H1 (cell line): Measurements from ENCODE around the gene CYP2W1. TPM values are rescaled to one million over a fixed set of nuclear protein-coding genes. Genes with fewer than 3 reads are reported as not detected.

ENCODE experiments used
- CTCF ChIA-PET: fragments of 300-600 bp; sonication (Branson Sonifier 250); formaldehyde crosslinking; loops from one replicate; lab custom pipeline; 2021; ENCODE audit not compliant: partially characterized antibody; lab: Charles Lee
- POLR2A ChIA-PET: fragments of 300-600 bp; sonication (Branson Sonifier 250); formaldehyde crosslinking; loops from one replicate; lab custom pipeline; 2021; ENCODE audit warnings: inconsistent platforms; ENCODE audit not compliant: partially characterized antibody; lab: Charles Lee
- DNase-seq, 2 experiments: peaks; one replicate each; pipeline versions ENCODE4 v3.0.0 to v3.0.0-alpha.2; 2010 to 2022; ENCODE audit warnings: low spot score in 2 of 2, low read depth in 1 of 2, mixed read lengths in 1 of 2
- FAIRE-seq: peaks from 2 replicates; lab custom pipeline; 2011; peaks lifted over from hg19 to GRCh38; lab: Jason Lieb, UNC
- H2AFZ ChIP-seq: 2 replicates; pipeline ENCODE4 v1.8.1; 2012; ENCODE audit warnings: low read length, inconsistent platforms
- H2AK5ac ChIP-seq: 2 replicates; pipeline ENCODE4 v1.6.1; 2013; ENCODE audit warnings: low read depth, low read length
- H2BK120ac ChIP-seq: replicated peaks from 2 replicates; pipeline ENCODE3; 2013; ENCODE audit warnings: low read depth, low read length, inconsistent platforms
- H2BK12ac ChIP-seq: 2 replicates; pipeline ENCODE4 v1.6.1; 2013; ENCODE audit warnings: low read depth, low read length
- H2BK15ac ChIP-seq: 2 replicates; pipeline ENCODE4 v1.6.1; 2013; ENCODE audit warnings: low read length
- H2BK20ac ChIP-seq: 2 replicates; pipeline ENCODE4 v1.6.1; 2013; ENCODE audit warnings: low read length
- H2BK5ac ChIP-seq: 2 replicates; pipeline ENCODE4 v1.6.1; 2013; ENCODE audit warnings: low read depth, low read length
- H3K14ac ChIP-seq: 2 replicates; pipeline ENCODE4 v1.6.1; 2013; ENCODE audit warnings: inconsistent platforms; ENCODE audit not compliant: insufficient read length
- H3K18ac ChIP-seq: 2 replicates; pipeline ENCODE4 v1.6.1; 2013; ENCODE audit warnings: low read length; ENCODE audit errors: extremely low read depth
- H3K23ac ChIP-seq: 2 replicates; pipeline ENCODE4 v1.6.1; 2013; ENCODE audit warnings: inconsistent platforms; ENCODE audit not compliant: insufficient read length
- H3K23me2 ChIP-seq: 2 replicates; pipeline ENCODE4 v1.6.1; 2013; ENCODE audit warnings: low read depth, low read length
- H3K27ac ChIP-seq: 2 replicates; pipeline ENCODE4 v1.6.1; 2011; ENCODE audit warnings: low read depth, low read length, inconsistent platforms
- H3K27me3 ChIP-seq, 4 experiments: replicated peaks in 1 of 4; 1 replicate in 1 of 4; 2 replicates in 3 of 4; pipeline versions ENCODE4 v1.6.1 to v1.8.1; 2011 to 2013; ENCODE audit warnings: low read length in 3 of 4, mild to moderate bottlenecking in 3 of 4, inconsistent platforms in 2 of 4, mixed read lengths in 2 of 4, moderate library complexity in 1 of 4; ENCODE audit not compliant: control insufficient read depth in 3 of 4, insufficient read depth in 3 of 4; ENCODE audit errors: extremely low read depth in 1 of 4
- H3K36me3 ChIP-seq, 4 experiments: 2 replicates each; pipeline versions ENCODE4 v1.6.1 to v1.8.1; 2011 to 2013; ENCODE audit warnings: mild to moderate bottlenecking in 4 of 4, low read length in 3 of 4, moderate library complexity in 2 of 4, control low read depth in 1 of 4, inconsistent platforms in 1 of 4; ENCODE audit not compliant: insufficient read depth in 4 of 4, control insufficient read depth in 2 of 4
- H3K4ac ChIP-seq: replicated peaks from 2 replicates; pipeline ENCODE3; 2013; ENCODE audit warnings: low read length, low read depth, mixed read lengths, inconsistent platforms; ENCODE audit not compliant: insufficient read length
- H3K4me1 ChIP-seq, 4 experiments: replicated peaks in 1 of 4; 1 replicate in 1 of 4; 2 replicates in 3 of 4; pipeline versions ENCODE4 v1.6.1 to v1.8.1; 2011 to 2013; ENCODE audit warnings: low read length in 3 of 4, inconsistent platforms in 2 of 4, mixed read lengths in 1 of 4; ENCODE audit not compliant: insufficient read depth in 4 of 4, control insufficient read depth in 3 of 4
- H3K4me2 ChIP-seq, 2 experiments: 2 replicates each; pipeline versions ENCODE4 v1.6.1 to v1.8.1; 2011 to 2013; ENCODE audit warnings: low read depth in 2 of 2, low read length in 2 of 2, control low read depth in 1 of 2, inconsistent platforms in 1 of 2, mild to moderate bottlenecking in 1 of 2; ENCODE audit not compliant: insufficient read depth in 1 of 2
- H3K4me3 ChIP-seq, 4 experiments: fragments of 200-600, 300-600 bp in 1 of 4; sonication (generic), shearing (Covaris generic), sonication (Bioruptor Twin) in 1 of 4; 2 replicates each; pipeline versions ENCODE4 v1.5.1 to v1.8.1; 2011 to 2016; ENCODE audit warnings: low read length in 4 of 4, low read depth in 3 of 4, control low read depth in 2 of 4, inconsistent platforms in 2 of 4, mild to moderate bottlenecking in 2 of 4, mixed read lengths in 1 of 4, moderate library complexity in 1 of 4; ENCODE audit not compliant: insufficient read depth in 2 of 4; ENCODE audit errors: extremely low read depth in 1 of 4
- H3K56ac ChIP-seq: replicated peaks from 2 replicates; pipeline ENCODE3; 2013; ENCODE audit warnings: low read depth, mild to moderate bottlenecking, mixed read lengths, low read length, inconsistent platforms; ENCODE audit not compliant: insufficient read length
- H3K79me1 ChIP-seq: 2 replicates; pipeline ENCODE4 v1.6.1; 2013; ENCODE audit warnings: low read depth, low read length, control low read depth
- H3K79me2 ChIP-seq, 2 experiments: 2 replicates each; pipeline versions ENCODE4 v1.6.1 to v1.8.1; 2012 to 2013; ENCODE audit warnings: low read length in 2 of 2, mild to moderate bottlenecking in 2 of 2, inconsistent platforms in 1 of 2; ENCODE audit not compliant: insufficient read depth in 2 of 2, control insufficient read depth in 1 of 2
- H3K9ac ChIP-seq, 4 experiments: replicated peaks in 1 of 4; 1 replicate in 1 of 4; 2 replicates in 3 of 4; pipeline versions ENCODE4 v1.6.1 to v1.8.1; 2011 to 2013; ENCODE audit warnings: low read depth in 3 of 4, low read length in 3 of 4, control low read depth in 2 of 4, mild to moderate bottlenecking in 2 of 4, moderate library complexity in 2 of 4, inconsistent platforms in 1 of 4; ENCODE audit errors: extremely low read depth in 1 of 4
- H3K9me3 ChIP-seq, 2 experiments: 2 replicates each; pipeline versions ENCODE4 v1.6.1 to v1.8.1; 2012 to 2013; ENCODE audit warnings: mild to moderate bottlenecking in 2 of 2, moderate library complexity in 2 of 2, control low read depth in 1 of 2, inconsistent platforms in 1 of 2, low read depth in 1 of 2, low read length in 1 of 2, mixed read lengths in 1 of 2; ENCODE audit not compliant: insufficient read depth in 2 of 2
- H4K20me1 ChIP-seq, 2 experiments: replicated peaks in 1 of 2; 2 replicates each; pipeline versions ENCODE3 to v1.8.1; 2011 to 2013; ENCODE audit warnings: inconsistent platforms in 2 of 2, low read length in 2 of 2, mild to moderate bottlenecking in 1 of 2; ENCODE audit not compliant: insufficient read depth in 2 of 2, control insufficient read depth in 1 of 2
- H4K5ac ChIP-seq: 2 replicates; pipeline ENCODE4 v1.6.1; 2013; ENCODE audit warnings: low read length, low read depth, mixed read lengths, inconsistent platforms; ENCODE audit not compliant: insufficient read length
- H4K8ac ChIP-seq: 2 replicates; pipeline ENCODE4 v1.8.0; 2013; ENCODE audit warnings: mild to moderate bottlenecking, moderate library complexity, low read length, inconsistent platforms; ENCODE audit not compliant: insufficient read depth; ENCODE audit errors: extremely low read depth
- H4K91ac ChIP-seq: replicated peaks from 2 replicates; pipeline ENCODE3; 2013; ENCODE audit warnings: low read length, mixed read lengths, inconsistent platforms; ENCODE audit not compliant: insufficient read length
- ASH2L ChIP-seq: fragments of 200-600, 300-600 bp; sonication (generic); IDR thresholded peaks from one replicate; pipeline ENCODE4 v1.7.1; 2017; ENCODE audit warnings: low read length
- BACH1 ChIP-seq: IDR thresholded peaks from 2 replicates; pipeline ENCODE4 v1.6.1; 2012; ENCODE audit warnings: low read length, improper control_type of control experiment
- BRCA1 ChIP-seq: IDR thresholded peaks from 2 replicates; pipeline ENCODE4 v1.6.1; 2012; ENCODE audit warnings: low read depth, low read length, improper control_type of control experiment
- CBX8 ChIP-seq: fragments of 300-800, 300-1000 bp; sonication (generic); IDR thresholded peaks from 2 replicates; pipeline ENCODE4 v1.7.1; 2016; ENCODE audit warnings: low read depth, low read length, borderline replicate concordance
- CHD2 ChIP-seq: IDR thresholded peaks from 2 replicates; pipeline ENCODE4 v1.6.1; 2012; ENCODE audit warnings: low read length, improper control_type of control experiment
- EP300 ChIP-seq, 2 experiments: IDR thresholded peaks; 1 replicate in 1 of 2; 2 replicates in 1 of 2; pipeline ENCODE4 v1.6.1; 2011 to 2012; ENCODE audit warnings: low read depth in 2 of 2, low read length in 2 of 2, mild to moderate bottlenecking in 2 of 2, borderline replicate concordance in 1 of 2, inconsistent platforms in 1 of 2, moderate library complexity in 1 of 2
- FOSL1 ChIP-seq: IDR thresholded peaks from 2 replicates; pipeline ENCODE4 v1.6.1; 2011; ENCODE audit warnings: mild to moderate bottlenecking, low read depth, low read length, moderate library complexity; ENCODE audit not compliant: insufficient read depth
- HDAC6 ChIP-seq: IDR thresholded peaks from one replicate; pipeline ENCODE4 v1.7.1; 2012; ENCODE audit warnings: low read depth, mild to moderate bottlenecking, inconsistent platforms, low read length, moderate library complexity
- JUND ChIP-seq: IDR thresholded peaks from 2 replicates; pipeline ENCODE4 v1.6.1; 2011; ENCODE audit warnings: mild to moderate bottlenecking, improper control_type of control experiment, low read length
- RAD21 ChIP-seq, 2 experiments: IDR thresholded peaks in 1 of 2; conservative IDR thresholded peaks in 1 of 2; 2 replicates each; pipeline ENCODE4 v1.6.1; 2011; ENCODE audit warnings: low read depth in 2 of 2, low read length in 2 of 2, improper control_type of control experiment in 1 of 2, inconsistent platforms in 1 of 2, mild to moderate bottlenecking in 1 of 2, moderate library complexity in 1 of 2
- RBBP5 ChIP-seq: IDR thresholded peaks from 2 replicates; pipeline ENCODE4 v1.7.1; 2012; ENCODE audit warnings: low read depth, mild to moderate bottlenecking, inconsistent platforms, low read length, moderate library complexity, borderline replicate concordance
- SP1 ChIP-seq: IDR thresholded peaks from 2 replicates; pipeline ENCODE4 v1.6.1; 2011; ENCODE audit warnings: low read depth, low read length
- SRF ChIP-seq: IDR thresholded peaks from 2 replicates; pipeline ENCODE4 v1.6.1; 2011; ENCODE audit warnings: mild to moderate bottlenecking, low read depth, low read length, moderate library complexity
- YY1 ChIP-seq: IDR thresholded peaks from 2 replicates; pipeline ENCODE4 v1.6.1; 2011; ENCODE audit warnings: low read depth, mild to moderate bottlenecking, low read length
- WGBS, 2 experiments: shearing (Covaris generic) in 1 of 2; methylation state at CpG; one replicate each; pipeline versions ENCODE4 v1.1.6 to v1.1.7; 2013 to 2015; ENCODE audit warnings: low lambda C conversion rate in 2 of 2, mixed read lengths in 2 of 2, inconsistent platforms in 1 of 2, low coverage in 1 of 2, missing lambda C conversion rate in 1 of 2; ENCODE audit not compliant: insufficient replicate concordance in 2 of 2, insufficient coverage in 1 of 2, insufficient read length in 1 of 2; ENCODE audit errors: extremely low coverage in 1 of 2, missing lambda C conversion rate in 1 of 2; 5-methylcytosine and 5-hydroxymethylcytosine counted together
- polyA plus RNA-seq, 7 experiments: library from polyadenylated mRNA; depleted of rRNA in 3 of 7; stranded (reverse) in 5 of 7; unstranded in 2 of 7; fragments of >200 nt in 5 of 7; fragments of 200-250 nt in 2 of 7; gene quantifications; 1 replicate in 5 of 7; 2 replicates in 1 of 7; 4 replicates in 1 of 7; pipeline versions ENCODE4 v1.2.1 to v1.2.3, GENCODE V29; 2011 to 2013; ENCODE audit warnings: missing spikeins in 2 of 7, mixed read lengths in 2 of 7
- total RNA-seq: library from RNA; stranded (reverse); fragmentation: NEBNext Ultra II Directional; extraction: Animal tissue kit (Norgen Biotek cat#: 25700); gene quantifications from 2 replicates; pipeline ENCODE4 v1.2.1, GENCODE V29; 2021

CYP2W1 gene
- total and polyA plus RNA-seq, 2 of the 8 experiments (the other 6 are each of a cell fraction or from before 2014, with no cell fraction given) = not detected

DNA sequence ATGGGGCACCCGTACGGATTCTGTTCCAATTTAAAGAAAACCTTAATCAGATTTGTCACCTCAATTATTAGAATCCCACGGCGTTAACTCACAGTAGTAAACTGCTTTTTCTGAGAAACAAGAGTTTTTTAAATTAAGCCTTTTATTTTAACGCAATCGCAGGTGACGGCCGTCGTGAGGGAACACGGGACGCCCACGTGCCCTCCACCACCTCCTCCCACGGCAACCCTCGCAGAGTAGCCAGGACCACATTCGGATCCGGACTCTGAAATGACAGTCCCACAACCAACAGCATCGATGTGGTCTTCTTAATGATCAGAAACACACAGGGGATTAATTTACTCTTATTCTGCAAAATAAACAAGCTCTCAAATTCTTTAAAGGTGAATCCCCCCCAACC, 39.4 kb downstream of the CYP2W1 start:
- Histone ChIP-seq H3K4ac (no peak overlapping the region), H3K79me1 (peaks cover 8% of the 10 kb centered on the region), H2BK120ac (no peak overlapping the region), H3K23ac (no peak overlapping the region), H2BK5ac (no peak overlapping the region), H2BK15ac (no peak overlapping the region), H2BK12ac (no peak overlapping the region), H4K20me1 (peaks cover 9 to 22% of the 10 kb centered on the region in 2 experiments), H3K18ac (no peak overlapping the region), H3K4me1 (peaks cover 0 to 3% (median 0%) of the 10 kb centered on the region in 4 experiments; a peak in 3 of 7 replicates), H3K27me3 (no peaks in the 10 kb centered on the region; a peak in 1 of 7 replicates), H2BK20ac (no peak overlapping the region), H3K9me3 (no peaks in the 10 kb centered on the region; a peak in 1 of 4 replicates), H3K14ac (no peak overlapping the region), H3K9ac (no peak overlapping the region), H3K4me3 (no peak overlapping the region), H3K27ac (no peak overlapping the region), H2AK5ac (no peak overlapping the region), H3K79me2 (peaks cover 0 to 6% of the 10 kb centered on the region in 2 experiments; a peak in 2 of 4 replicates), H4K5ac (no peak overlapping the region), H3K4me2 (no peak overlapping the region), H2AFZ (no peak overlapping the region), H3K56ac (no peak overlapping the region), H3K23me2 (peaks cover under 1% of the 10 kb centered on the region; the same call in 1 of the 2 replicates), H3K36me3 (no peaks in the 10 kb centered on the region; a peak in 1 of 8 replicates), H4K8ac (no peak overlapping the region), H4K91ac (no peak overlapping the region)
- no peak for FAIRE-seq
- WGBS, 2 experiments = 92% methylated on average over 17 of the region's 17 CpGs; no CpG with 5 or more reads in 1 of the 2 experiments
- ChIA-PET POLR2A (interaction anchor here (0.7 to 1.8 kb wide), 2 partner anchors 8 to 38 kb away, joined by 3 to 4 read pairs; no protein-coding TSS in a partner anchor), CTCF (interaction anchor here (0.6 to 10.9 kb wide), 5 partner anchors 28 to 153 kb away, joined by 3 to 117 read pairs (median 3); no protein-coding TSS in a partner anchor)
- no peak for DNase-seq
- TF ChIP-seq BACH1 = no peak
- no peak for TF ChIP-seq CBX8
- no peak for TF ChIP-seq EP300 (IDR thresholded peaks at IDR 0.05; ENCODE audit: borderline replicate concordance in 1 of 2, low read depth in 2 of 2, low read length in 2 of 2)
- no peak for TF ChIP-seq JUND
- no peak for TF ChIP-seq YY1
- TF ChIP-seq RBBP5 = no peak
- no peak for TF ChIP-seq SRF
- TF ChIP-seq ASH2L = no peak
- no peak for TF ChIP-seq BRCA1
- TF ChIP-seq RAD21 (IDR thresholded peaks at IDR 0.05 in 1 of 2, conservative IDR thresholded peaks at IDR 0.05 in 1 of 2; ENCODE audit: low read depth in 2 of 2, low read length in 2 of 2) = no peak
- TF ChIP-seq SP1 = no peak
- no peak for TF ChIP-seq CHD2
- no peak for TF ChIP-seq FOSL1
- TF ChIP-seq HDAC6 = no peak
